HepG2 (cell line): Measurements from ENCODE around the gene BLVRA. TPM values are rescaled to one million over a fixed set of nuclear protein-coding genes. Genes with fewer than 3 reads are reported as not detected.

ENCODE experiments used
- ATAC-seq: fragments of 200-7000 bp; cut with Tn5 transposase; 3 replicates; pipeline ENCODE4 v1.9.1; 2020; ENCODE audit warnings: mild to moderate bottlenecking, moderate library complexity
- BruUV-seq: library from RNA; stranded (reverse); fragments of 400-500 nt; replicated peaks from 2 replicates; lab custom pipeline; 2021; lab: Mats Ljungman, UMichigan
- CTCF ChIA-PET: fragments of 300-600 bp; formaldehyde crosslinking; extraction: SDS; loops from one replicate; lab custom pipeline; 2021; ENCODE audit warnings: low total read pairs, inconsistent platforms, low intra/inter-chr PET ratio; lab: Yijun Ruan, JAX
- POLR2A ChIA-PET: fragments of 350-600 bp; sonication (Branson Sonifier 250); formaldehyde crosslinking; loops from one replicate; lab custom pipeline; 2020; ENCODE audit warnings: antibody characterized with exemption, inconsistent platforms; lab: Yijun Ruan, JAX
- DNase-seq: peaks from one replicate; pipeline ENCODE4 v3.0.0-alpha.2; 2015; ENCODE audit warnings: low spot score
- FAIRE-seq: peaks from 3 replicates; lab custom pipeline; 2011; peaks lifted over from hg19 to GRCh38; lab: Jason Lieb, UNC
- H2AFZ ChIP-seq: one replicate; pipeline ENCODE4 v1.6.1; 2011; ENCODE audit warnings: low read length, inconsistent platforms
- H3K27ac ChIP-seq: fragments of 300-600 bp; 3 replicates; pipeline ENCODE4 v1.8.0; 2011; ENCODE audit warnings: mixed run types, mild to moderate bottlenecking, mixed read lengths, low read length, inconsistent platforms; ENCODE audit not compliant: insufficient read depth; ENCODE audit errors: extremely low read length
- H3K27me3 ChIP-seq, 2 experiments: fragments of 200-600 bp in 1 of 2; 2 replicates in 1 of 2; 3 replicates in 1 of 2; pipeline versions ENCODE4 v1.6.0 to v1.8.0; 2011; ENCODE audit warnings: low read length in 2 of 2, mild to moderate bottlenecking in 2 of 2, moderate library complexity in 2 of 2, inconsistent platforms in 1 of 2; ENCODE audit not compliant: insufficient read depth in 2 of 2, control insufficient read depth in 1 of 2
- H3K36me3 ChIP-seq, 2 experiments: fragments of 200-600 bp in 1 of 2; replicated peaks in 1 of 2; 2 replicates in 1 of 2; 3 replicates in 1 of 2; pipeline versions ENCODE4 v1.5.1 to v1.8.0; 2011; ENCODE audit warnings: low read length in 2 of 2, inconsistent platforms in 1 of 2; ENCODE audit not compliant: insufficient read depth in 2 of 2, control insufficient read depth in 1 of 2
- H3K4me1 ChIP-seq: 2 replicates; pipeline ENCODE4 v1.5.1; 2012; ENCODE audit warnings: low read length, inconsistent platforms; ENCODE audit not compliant: insufficient read depth
- H3K4me2 ChIP-seq: 2 replicates; pipeline ENCODE4 v1.6.0; 2011; ENCODE audit warnings: low read depth, low read length, inconsistent platforms
- H3K4me3 ChIP-seq, 3 experiments: fragments of 200-600 bp in 1 of 3; sonication (generic), shearing (Covaris generic) in 1 of 3; replicated peaks in 1 of 3; 2 replicates each; pipeline ENCODE4 v1.5.1; 2011 to 2016; ENCODE audit warnings: low read length in 3 of 3, inconsistent platforms in 2 of 3, low read depth in 2 of 3, mild to moderate bottlenecking in 2 of 3, control low read depth in 1 of 3, mixed read lengths in 1 of 3; ENCODE audit not compliant: insufficient read depth in 1 of 3
- H3K79me2 ChIP-seq: one replicate; pipeline ENCODE4 v1.6.1; 2011; ENCODE audit warnings: low read length, inconsistent platforms; ENCODE audit not compliant: insufficient read depth
- H3K9ac ChIP-seq: 2 replicates; pipeline ENCODE4 v1.6.0; 2011; ENCODE audit warnings: mild to moderate bottlenecking, low read depth, low read length, inconsistent platforms; ENCODE audit not compliant: insufficient read depth
- H3K9me3 ChIP-seq: 2 replicates; pipeline ENCODE4 v1.5.1; 2012; ENCODE audit warnings: mild to moderate bottlenecking, low read length
- H4K20me1 ChIP-seq: 2 replicates; pipeline ENCODE4 v1.6.0; 2011; ENCODE audit warnings: inconsistent platforms, mild to moderate bottlenecking, low read length, moderate library complexity; ENCODE audit not compliant: insufficient read depth
- BATF2 ChIP-seq: sonication (generic); formaldehyde crosslinking; IDR thresholded peaks from 2 replicates; pipeline ENCODE4 v1.8.0; 2022; ENCODE audit warnings: mild to moderate bottlenecking, missing genetic modification reagents, moderate library complexity
- BRCA1 ChIP-seq: sonication (generic); formaldehyde crosslinking; IDR thresholded peaks from 2 replicates; pipeline ENCODE4 v1.4.0; 2020; ENCODE audit warnings: missing genetic modification reagents
- E2F2 ChIP-seq: sonication (generic); formaldehyde crosslinking; IDR thresholded peaks from 2 replicates; pipeline ENCODE4 v1.4.0; 2020; ENCODE audit warnings: missing genetic modification reagents, borderline replicate concordance
- FOXO1 ChIP-seq: sonication (generic); formaldehyde crosslinking; IDR thresholded peaks from 2 replicates; pipeline ENCODE4 v1.4.0; 2020; ENCODE audit warnings: missing genetic modification reagents
- MIER3 ChIP-seq: IDR thresholded peaks from 2 replicates; pipeline ENCODE4 v1.6.1; 2016; ENCODE audit warnings: missing compliant biosample characterization, borderline replicate concordance
- NCOA1 ChIP-seq: sonication (generic); formaldehyde crosslinking; IDR thresholded peaks from 2 replicates; pipeline ENCODE4 v1.9.0; 2021; ENCODE audit warnings: missing genetic modification reagents
- PAXIP1 ChIP-seq: sonication (generic); formaldehyde crosslinking; conservative IDR thresholded peaks from 2 replicates; pipeline ENCODE4 v1.4.0; 2020; ENCODE audit warnings: mild to moderate bottlenecking, missing genetic modification reagents, moderate library complexity
- XRCC5 ChIP-seq: fragments of 200-400 bp; formaldehyde crosslinking; optimal IDR thresholded peaks from 2 replicates; pipeline ENCODE3; 2017; ENCODE audit warnings: mild to moderate bottlenecking, low read length
- ZNF136 ChIP-seq: sonication (generic); formaldehyde crosslinking; IDR thresholded peaks from 2 replicates; pipeline ENCODE4 v1.8.1; 2022; ENCODE audit warnings: low read depth, mild to moderate bottlenecking, moderate library complexity, missing genetic modification reagents
- ZNF260 ChIP-seq: sonication (generic); formaldehyde crosslinking; IDR thresholded peaks from 2 replicates; pipeline ENCODE4 v1.4.0; 2020; ENCODE audit warnings: missing genetic modification reagents, low read depth, mild to moderate bottlenecking, borderline replicate concordance
- ZNF44 ChIP-seq: sonication (generic); formaldehyde crosslinking; IDR thresholded peaks from 2 replicates; pipeline ENCODE4 v1.5.1; 2020; ENCODE audit warnings: mild to moderate bottlenecking, missing genetic modification reagents
- ZNF567 ChIP-seq: sonication (generic); formaldehyde crosslinking; IDR thresholded peaks from 2 replicates; pipeline ENCODE4 v1.8.1; 2023; ENCODE audit warnings: mild to moderate bottlenecking, missing genetic modification reagents, borderline replicate concordance
- ZNF850 ChIP-seq: sonication (generic); formaldehyde crosslinking; conservative IDR thresholded peaks from 2 replicates; pipeline ENCODE4 v1.9.0; 2021; ENCODE audit warnings: mild to moderate bottlenecking, missing genetic modification reagents
- WGBS: methylation state at CpG from one replicate; pipeline ENCODE4 v1.1.6; 2017; ENCODE audit warnings: low lambda C conversion rate; 5-methylcytosine and 5-hydroxymethylcytosine counted together
- in situ Hi-C: cut with HindIII; loops from 2 replicates; pipeline ENCODE4 v1.10.0; 2017; ENCODE audit warnings: low pct_unique_long_range_greater_than_20kb; ENCODE audit not compliant: extremely low pct_ligation_motif_present
- intact Hi-C: fragments of 100-400 bp; cut with micrococcal nuclease; formaldehyde crosslinking; loops from one replicate; pipeline ENCODE4 v1.10.0; 2022; ENCODE audit not compliant: unreplicated experiment
- polyA plus RNA-seq, 8 experiments: library from polyadenylated mRNA; depleted of rRNA in 3 of 8; stranded (reverse) in 7 of 8; unstranded in 1 of 8; fragments of >200 nt; fragmentation: Illumina TruSeq in 4 of 8; extraction: Trizol in 4 of 8; gene quantifications; 2 replicates each; pipeline versions ENCODE4 v1.2.1 to v1.2.3, GENCODE V29; 2011 to 2016; ENCODE audit warnings: low read depth in 4 of 8, missing spikeins in 1 of 8, mixed read lengths in 1 of 8; ENCODE audit not compliant: insufficient read depth in 1 of 8
- total RNA-seq, 5 experiments: library from RNA; depleted of rRNA; stranded (reverse); fragments of >200 nt; fragmentation: Illumina TruSeq; extraction: Trizol; gene quantifications; 2 replicates each; pipeline ENCODE4 v1.2.3, GENCODE V29; 2016; ENCODE audit warnings: low read depth in 1 of 5

The BLVRA gene
- total and polyA plus RNA-seq, 2 of the 13 experiments (the other 11 are each of a cell fraction or from before 2014, with no cell fraction given) = 39.2 to 64.2 TPM

- Histone ChIP-seq H4K20me1 (no peaks in the 10 kb centered on the region), H3K4me3 (no peak overlapping the region), H3K27me3 (no peaks in the 10 kb centered on the region)
- TF ChIP-seq BRCA1 (CRISPR knock-in tag) (no peak), ZNF44 (no peak), E2F2 (CRISPR knock-in tag) (no peak), ZNF850 (CRISPR knock-in tag) (no peak), ZNF260 (CRISPR knock-in tag) (no peak)
- TF ChIP-seq, all 625 proteins: peak for 0
- FAIRE-seq = no peak
- H3K36me3 ChIP-seq = peaks cover 13 to 28% of the 10 kb centered on the region in 2 experiments
- H3K4me1 ChIP-seq = peaks cover 51% of the 10 kb centered on the region
- BruUV-seq = no TSS peak
- no peaks in the 10 kb centered on the region for H3K9me3 ChIP-seq
- in situ Hi-C loops (no loop called here), intact Hi-C loops (no loop called here)
- no peak overlapping the region for H3K4me2 ChIP-seq
- ChIA-PET POLR2A (interaction anchor here (1.1 kb wide), 1 partner anchor 203 kb away, joined by 3 read pairs; the partner anchor contains the start of gene STK17A), CTCF (no interaction called here)
- H2AFZ ChIP-seq = no peak overlapping the region
- no peaks in the 10 kb centered on the region for H3K79me2 ChIP-seq
- ATAC-seq = no peak
- no peak for DNase-seq
- H3K9ac ChIP-seq = no peak overlapping the region
- H3K27ac ChIP-seq = no peak overlapping the region
- WGBS = 92% methylated on average over 2 of the region's 2 CpGs
These were observed 26.9 kb downstream of the BLVRA start for GRCh38 chr7:43785420-43785819.

GRCh38 chr7:43787771-43788170 lies 29.3 kb downstream of the BLVRA start:
- intact Hi-C loops = no loop called here
- no peak overlapping the region for H3K27ac ChIP-seq
- H3K27me3 ChIP-seq = no peaks in the 10 kb centered on the region
- H3K9ac ChIP-seq = no peak overlapping the region
- POLR2A ChIA-PET = no interaction called here
- no peaks in the 10 kb centered on the region for H3K79me2 ChIP-seq
- FAIRE-seq (no peak), ATAC-seq (no peak), DNase-seq (no peak)
- in situ Hi-C loops = no loop called here
- H2AFZ ChIP-seq = no peak overlapping the region
- WGBS = 95% methylated on average over 14 of the region's 14 CpGs
- CTCF ChIA-PET = no interaction called here
- H3K36me3 ChIP-seq = peaks cover 19 to 48% of the 10 kb centered on the region in 2 experiments
- H3K4me3 ChIP-seq = no peak overlapping the region
- H3K9me3 ChIP-seq = no peaks in the 10 kb centered on the region
- BruUV-seq = no TSS peak
- H3K4me2 ChIP-seq = no peak overlapping the region
- no peaks in the 10 kb centered on the region for H4K20me1 ChIP-seq
- H3K4me1 ChIP-seq = peaks cover 28% of the 10 kb centered on the region
- TF ChIP-seq NCOA1 (CRISPR knock-in tag) = no peak
- TF ChIP-seq MIER3 (CRISPR knock-in tag) = no peak
- no peak for TF ChIP-seq ZNF136
- no peak for TF ChIP-seq PAXIP1
- TF ChIP-seq BATF2 = no peak
- no peak for TF ChIP-seq XRCC5
- TF ChIP-seq ZNF567 (CRISPR knock-in tag) = no peak
- no peak for TF ChIP-seq FOXO1 (CRISPR knock-in tag)
